PC-3 (cell line): ENCODE results near the gene BCAS3. TPM values are rescaled to one million over a fixed set of nuclear protein-coding genes. Genes with fewer than 3 reads are reported as not detected.
"Not testable (repeated sequence)": the region's sequence is repeated elsewhere in the genome, so short reads cannot be mapped to it uniquely, and the experiment has no call there.

Experiments used
- ATAC-seq: fragments of 200-7000 bp; cut with Tn5 transposase; 2 replicates; pipeline ENCODE4 v1.9.1; 2020; ENCODE audit warnings: mild to moderate bottlenecking, moderate library complexity
- BruUV-seq: library from RNA; stranded (reverse); fragments of 400-500 nt; replicated peaks from 2 replicates; lab custom pipeline; 2021; lab: Mats Ljungman, UMichigan
- CTCF ChIA-PET: fragments of 300-600 bp; sonication (Branson Sonifier 250); formaldehyde crosslinking; loops from one replicate; lab custom pipeline; 2022; ENCODE audit warnings: antibody characterized with exemption; lab: Charles Lee
- POLR2A ChIA-PET: fragments of 300-600 bp; sonication (Branson Sonifier 250); formaldehyde crosslinking; loops from one replicate; lab custom pipeline; 2022; ENCODE audit warnings: antibody characterized with exemption; ENCODE audit not compliant: unreplicated experiment; lab: Charles Lee
- DNase-seq: peaks from one replicate; pipeline ENCODE4 v3.0.0-alpha.2; 2015
- H2AFZ ChIP-seq: fragments of 300-600 bp; sonication (generic); 2 replicates; pipeline ENCODE4 v1.6.0; 2016; ENCODE audit warnings: antibody characterized with exemption, low read length
- H3F3A ChIP-seq: fragments of 300-600 bp; sonication (generic); one replicate; pipeline ENCODE4 v1.6.0; 2017; ENCODE audit warnings: antibody characterized with exemption, low read length, control low read depth, mild to moderate bottlenecking; ENCODE audit not compliant: unreplicated experiment
- H3K27ac ChIP-seq: fragments of 300-600 bp; sonication (generic); 2 replicates; pipeline ENCODE4 v1.5.1; 2016; ENCODE audit warnings: mild to moderate bottlenecking, low read length
- H3K27me3 ChIP-seq: fragments of 300-600 bp; sonication (generic); 2 replicates; pipeline ENCODE4 v1.6.1; 2016; ENCODE audit warnings: low read length, mixed read lengths
- H3K36me3 ChIP-seq: fragments of 300-600 bp; sonication (generic); 2 replicates; pipeline ENCODE4 v1.6.1; 2016; ENCODE audit warnings: low read depth, mixed run types, low read length, mixed read lengths
- H3K4me1 ChIP-seq: fragments of 300-600 bp; sonication (generic); 2 replicates; pipeline ENCODE4 v1.5.1; 2016; ENCODE audit warnings: low read length; ENCODE audit not compliant: insufficient read depth
- H3K4me2 ChIP-seq: fragments of 300-600 bp; sonication (generic); 2 replicates; pipeline ENCODE4 v1.6.0; 2016; ENCODE audit warnings: low read length
- H3K4me3 ChIP-seq: fragments of 300-600 bp; sonication (generic); 2 replicates; pipeline ENCODE4 v1.5.1; 2016; ENCODE audit warnings: mild to moderate bottlenecking, low read length, mixed read lengths
- H3K79me2 ChIP-seq: fragments of 300-600 bp; sonication (generic); 2 replicates; pipeline ENCODE4 v1.6.1; 2017; ENCODE audit warnings: low read length, mixed read lengths
- H3K9ac ChIP-seq: fragments of 300-600 bp; sonication (generic); 2 replicates; pipeline ENCODE4 v1.6.0; 2016; ENCODE audit warnings: mild to moderate bottlenecking, low read length
- H3K9me2 ChIP-seq: fragments of 300-600 bp; sonication (generic); replicated peaks from 2 replicates; pipeline ENCODE4 v1.6.1; 2016; ENCODE audit warnings: mixed run types, low read length, mixed read lengths
- H3K9me3 ChIP-seq: fragments of 300-600 bp; sonication (generic); 2 replicates; pipeline ENCODE4 v1.6.1; 2016; ENCODE audit warnings: low read length, mixed read lengths
- H4K20me1 ChIP-seq: fragments of 300-600 bp; sonication (generic); 2 replicates; pipeline ENCODE4 v1.6.1; 2016; ENCODE audit warnings: low read length, mixed read lengths
- CTCF ChIP-seq: fragments of 300-600 bp; sonication (generic); conservative IDR thresholded peaks from 2 replicates; pipeline ENCODE4 v1.5.1; 2017; ENCODE audit warnings: antibody characterized with exemption, low read depth, mild to moderate bottlenecking, low read length
- EZH2 ChIP-seq: fragments of 300-600 bp; sonication (generic); IDR thresholded peaks from one replicate; pipeline ENCODE4 v1.6.1; 2017; ENCODE audit warnings: antibody characterized with exemption, mild to moderate bottlenecking, low read length; ENCODE audit not compliant: unreplicated experiment
- EZH2phosphoT487 ChIP-seq: fragments of 300-600 bp; sonication (generic); IDR thresholded peaks from 2 replicates; pipeline ENCODE4 v1.6.1; 2018; ENCODE audit warnings: mild to moderate bottlenecking, antibody characterized with exemption, low read length, borderline replicate concordance
- intact Hi-C: fragments of 100-400 bp; cut with micrococcal nuclease; formaldehyde crosslinking; loops from 2 replicates; pipeline ENCODE4 v1.9.0; 2023
- total RNA-seq: library from RNA; depleted of rRNA; stranded (reverse); fragments of >200 nt; gene quantifications from 2 replicates; pipeline ENCODE4 v1.2.3, GENCODE V29; 2014

BCAS3 gene
- total RNA-seq, 1 experiment from 2014 or later = 25.9 TPM

GRCh38 chr17:60757437-60757836, 79.8 kb downstream of the BCAS3 start:
- no peaks in the 10 kb centered on the region for H3K4me1 ChIP-seq
- H3K9ac ChIP-seq = no peak overlapping the region
- H3K4me3 ChIP-seq = no peak overlapping the region
- DNase-seq (no peak), ATAC-seq (no peak)
- intact Hi-C loops = no loop called here
- H2AFZ ChIP-seq = no peak overlapping the region
- no peaks in the 10 kb centered on the region for H3K79me2 ChIP-seq
- no peaks in the 10 kb centered on the region for H3F3A ChIP-seq
- ChIA-PET POLR2A (no interaction called here), CTCF (no interaction called here)
- H3K9me2 ChIP-seq = no peaks in the 10 kb centered on the region
- H3K4me2 ChIP-seq = no peak overlapping the region
- no peaks in the 10 kb centered on the region for H3K27me3 ChIP-seq
- H3K27ac ChIP-seq = no peak overlapping the region
- no peak for TF ChIP-seq EZH2phosphoT487
- no peak for TF ChIP-seq CTCF
- TF ChIP-seq EZH2 = no peak
- H3K36me3 ChIP-seq = no peaks in the 10 kb centered on the region
- H4K20me1 ChIP-seq = no peaks in the 10 kb centered on the region
- H3K9me3 ChIP-seq = no peaks in the 10 kb centered on the region
- BruUV-seq = no TSS peak

- Histone ChIP-seq H3K36me3 (no peaks in the 10 kb centered on the region), H2AFZ (no peak overlapping the region), H3K79me2 (no peaks in the 10 kb centered on the region), H3K27me3 (no peaks in the 10 kb centered on the region), H3F3A (no peaks in the 10 kb centered on the region), H3K9me3 (no peaks in the 10 kb centered on the region), H3K4me2 (no peak overlapping the region), H3K9ac (no peak overlapping the region), H3K4me1 (no peaks in the 10 kb centered on the region), H3K4me3 (no peak overlapping the region), H3K27ac (no peak overlapping the region), H4K20me1 (no peaks in the 10 kb centered on the region), H3K9me2 (no peaks in the 10 kb centered on the region)
- BruUV-seq = no TSS peak
- no peak for ATAC-seq
- POLR2A ChIA-PET = interaction anchor here (0.6 kb wide), 1 partner anchor 18 kb away, joined by 5 read pairs; no protein-coding TSS in a partner anchor
- intact Hi-C loops = no loop called here
- CTCF ChIA-PET = no interaction called here
- TF ChIP-seq CTCF = no peak
- TF ChIP-seq EZH2phosphoT487 = no peak
- TF ChIP-seq EZH2 = no peak
- no peak for DNase-seq
These were observed 82.1 kb downstream of the BCAS3 start for GRCh38 chr17:60759756-60760155.

DNA sequence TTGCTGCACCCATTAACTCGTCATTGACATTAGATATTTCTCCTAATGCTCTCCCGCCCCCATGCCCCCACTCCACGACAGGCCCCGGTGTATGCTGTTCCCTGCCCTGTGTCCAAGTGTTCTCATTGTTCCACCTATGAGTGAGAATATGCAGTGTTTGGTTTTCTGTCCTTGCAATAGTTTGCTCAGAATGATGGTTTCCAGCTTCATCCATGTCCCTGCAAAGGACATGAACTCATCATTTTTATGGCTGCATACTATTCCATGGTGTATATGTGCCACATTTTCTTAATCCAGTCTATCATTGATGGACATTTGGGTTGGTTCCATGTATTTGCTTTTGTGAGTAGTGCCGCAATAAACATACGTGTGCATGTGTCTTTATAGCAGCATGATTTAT, 83.7 kb downstream of the BCAS3 start:
- H3K9me2 ChIP-seq, ATAC-seq, H4K20me1 ChIP-seq, H3K36me3 ChIP-seq, POLR2A ChIA-PET, H3K9ac ChIP-seq, H3F3A ChIP-seq, H3K4me3 ChIP-seq, H3K27me3 ChIP-seq, H3K79me2 ChIP-seq, H2AFZ ChIP-seq, DNase-seq, CTCF ChIA-PET, H3K4me2 ChIP-seq, BruUV-seq, H3K27ac ChIP-seq, H3K9me3 ChIP-seq, H3K4me1 ChIP-seq, intact Hi-C loops: not testable (repeated sequence)
